Epithelial cell of prostate (primary cell): ENCODE measurements around the gene EPB41L3.

ENCODE experiments used
- DNase-seq: peaks from one replicate; pipeline ENCODE4 v3.0.0-alpha.2; 2011; ENCODE audit warnings: low read depth, low spot score
- H3K27ac ChIP-seq: fragments of 450-650 bp; 2 replicates; pipeline ENCODE4 v1.5.1; 2017; ENCODE audit warnings: mild to moderate bottlenecking

Gene EPB41L3

DNA sequence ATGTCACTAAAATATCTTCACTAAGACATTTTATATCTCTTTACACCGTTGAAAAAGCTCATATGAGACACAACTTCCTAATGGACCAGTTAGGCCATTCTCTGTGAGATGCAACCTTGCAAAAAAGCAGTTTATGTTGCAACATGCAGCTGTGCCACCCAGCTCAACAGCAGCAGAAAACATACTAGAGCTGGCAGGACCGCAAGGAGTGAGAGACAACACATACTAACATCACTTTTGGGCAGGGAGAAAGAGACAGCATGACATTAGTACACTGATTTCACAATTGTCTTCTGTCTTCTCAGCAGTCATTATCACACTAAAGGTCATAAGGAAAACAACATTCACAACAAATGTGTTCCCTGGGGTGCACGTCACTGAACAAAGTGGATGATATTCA lies 122.9 kb downstream of the EPB41L3 start:
- no peak for DNase-seq
- H3K27ac ChIP-seq: no peak overlapping the region

DNA sequence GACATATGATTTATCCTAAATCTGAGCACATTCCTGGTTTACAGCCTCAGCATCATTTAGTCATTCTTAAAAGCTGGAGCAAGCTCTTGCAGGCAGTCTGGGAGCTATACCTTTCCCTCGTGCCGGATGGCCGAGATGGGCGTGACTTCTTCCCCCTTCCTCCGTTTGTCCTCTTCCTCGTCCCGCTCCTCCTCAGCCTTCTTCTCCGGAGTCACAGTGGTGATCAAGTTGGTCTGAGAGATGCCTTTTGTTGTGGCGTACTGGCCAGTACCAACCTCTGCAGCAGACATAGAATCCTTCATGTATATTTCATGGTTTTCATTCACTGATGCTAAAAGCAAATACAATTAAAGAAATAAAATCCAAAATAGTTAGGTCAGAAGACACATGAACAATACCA lies 124.2 kb downstream of the EPB41L3 start:
- H3K27ac ChIP-seq: no peak overlapping the region
- no peak for DNase-seq

- DNase-seq: no peak
- H3K27ac ChIP-seq: no peak overlapping the region
Observed at GRCh38 chr18:5419030-5419429, 124.8 kb downstream of the EPB41L3 start.

DNA sequence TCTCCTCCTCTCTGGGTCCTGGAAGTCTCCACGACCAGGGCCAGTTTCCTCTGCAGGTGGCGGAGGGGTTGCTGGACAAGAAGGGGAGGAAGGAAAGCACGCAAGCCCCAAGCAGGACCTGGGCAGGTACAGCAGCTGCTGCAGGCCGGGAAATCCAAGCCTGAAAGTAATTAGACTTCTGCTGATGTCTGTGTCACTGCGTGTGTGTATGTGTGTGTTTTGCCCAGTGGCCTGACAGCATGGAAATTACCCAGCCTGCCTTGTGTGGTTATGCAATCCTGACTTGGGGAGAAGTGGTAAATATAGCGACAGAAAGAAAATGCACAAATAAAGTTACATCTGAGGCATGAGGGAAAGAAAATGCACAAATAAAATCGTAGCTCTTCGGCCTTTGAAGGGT lies 126.5 kb downstream of the EPB41L3 start:
- no peak overlapping the region for H3K27ac ChIP-seq
- DNase-seq: no peak

- H3K27ac ChIP-seq: no peak overlapping the region
- DNase-seq: no peak
Observed at GRCh38 chr18:5416112-5416511, 127.7 kb downstream of the EPB41L3 start.

GRCh38 chr18:5415665-5416064 lies 128.1 kb downstream of the EPB41L3 start:
- no peak overlapping the region for H3K27ac ChIP-seq
- DNase-seq: no peak

- DNase-seq: no peak
- H3K27ac ChIP-seq: no peak overlapping the region
Observed at GRCh38 chr18:5415031-5415430, 128.8 kb downstream of the EPB41L3 start.

GRCh38 chr18:5414546-5414945 lies 129.3 kb downstream of the EPB41L3 start:
- H3K27ac ChIP-seq: no peak overlapping the region
- DNase-seq: no peak

- H3K27ac ChIP-seq: no peak overlapping the region
- DNase-seq: no peak
Observed at GRCh38 chr18:5413447-5413846, 130.3 kb downstream of the EPB41L3 start.

DNA sequence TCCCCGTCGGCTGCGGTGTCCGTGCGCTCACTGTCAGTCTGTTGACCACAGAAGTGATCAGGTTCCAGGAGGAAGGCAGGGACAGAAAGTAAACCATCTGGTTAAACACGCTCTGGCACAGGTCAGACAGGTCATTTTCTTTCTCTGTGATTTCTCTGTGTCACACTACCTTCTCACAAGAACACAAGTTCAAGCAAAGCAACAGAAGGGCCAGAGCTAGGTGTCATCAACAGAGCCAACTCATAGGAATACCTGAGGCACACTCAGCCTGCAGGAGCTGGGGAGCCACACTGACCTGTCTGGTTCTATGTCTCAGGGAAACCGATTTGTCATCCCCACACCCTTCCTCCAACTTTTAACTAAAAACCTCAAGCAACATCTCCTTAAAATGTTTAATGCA lies 133.2 kb downstream of the EPB41L3 start:
- peak; percentile 31 for DNase-seq
- H3K27ac ChIP-seq: no peak overlapping the region

DNA sequence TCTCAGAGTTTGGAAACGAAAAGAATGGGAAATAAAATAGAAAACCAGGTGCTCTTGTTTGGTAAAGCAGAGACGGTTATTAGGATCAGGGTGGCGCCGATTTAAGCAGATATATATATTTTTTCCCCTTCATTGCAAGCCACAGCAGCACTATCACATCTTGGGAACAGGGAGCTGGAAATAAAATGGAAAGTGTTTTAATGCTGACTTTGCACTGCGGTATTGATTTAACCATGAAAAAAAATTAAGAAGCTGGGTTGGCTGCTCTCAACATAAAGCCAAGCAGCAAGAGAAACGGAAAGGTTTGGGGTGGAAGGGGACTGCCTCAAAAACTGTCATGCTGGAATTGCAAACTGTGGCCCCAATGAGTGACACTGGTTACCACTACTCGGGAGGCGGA lies 145.5 kb downstream of the EPB41L3 start:
- no peak overlapping the region for H3K27ac ChIP-seq
- DNase-seq: no peak

GRCh38 chr18:5397102-5397501 lies 146.7 kb downstream of the EPB41L3 start:
- no peak for DNase-seq

DNA sequence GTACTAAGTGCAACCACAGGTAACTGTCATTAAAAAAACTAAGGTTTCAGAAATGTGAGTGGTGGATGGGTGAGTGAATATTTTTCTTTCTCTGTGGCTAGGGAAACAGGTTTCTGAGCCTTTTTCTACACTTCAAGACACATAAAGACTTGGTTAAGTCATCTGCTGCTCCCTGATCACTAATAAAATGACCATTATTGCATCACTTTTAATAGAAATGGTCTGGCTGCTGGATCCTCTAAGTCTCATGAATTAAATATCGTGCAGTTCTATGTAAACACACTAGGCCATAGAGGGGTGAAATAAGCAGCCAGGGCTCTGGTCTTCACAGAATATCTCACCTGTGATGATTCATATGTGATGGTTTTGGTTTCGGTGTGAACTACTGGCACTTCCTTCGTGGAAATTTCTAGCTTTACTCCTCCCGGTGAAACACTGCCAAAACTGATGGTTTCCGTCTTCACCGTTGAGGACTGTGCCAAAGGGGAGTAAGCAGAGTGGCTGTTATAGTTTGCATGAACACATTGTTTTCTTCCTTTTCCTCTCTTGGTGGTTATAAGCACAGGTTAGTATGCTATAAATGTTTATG lies 147.8 kb downstream of the EPB41L3 start:
- no peak overlapping the region for H3K27ac ChIP-seq
- DNase-seq: no peak

More at GRCh38 chr18:5397102-5397501, 146.7 kb downstream of the EPB41L3 start:
- no peak overlapping the region for H3K27ac ChIP-seq

DNA sequence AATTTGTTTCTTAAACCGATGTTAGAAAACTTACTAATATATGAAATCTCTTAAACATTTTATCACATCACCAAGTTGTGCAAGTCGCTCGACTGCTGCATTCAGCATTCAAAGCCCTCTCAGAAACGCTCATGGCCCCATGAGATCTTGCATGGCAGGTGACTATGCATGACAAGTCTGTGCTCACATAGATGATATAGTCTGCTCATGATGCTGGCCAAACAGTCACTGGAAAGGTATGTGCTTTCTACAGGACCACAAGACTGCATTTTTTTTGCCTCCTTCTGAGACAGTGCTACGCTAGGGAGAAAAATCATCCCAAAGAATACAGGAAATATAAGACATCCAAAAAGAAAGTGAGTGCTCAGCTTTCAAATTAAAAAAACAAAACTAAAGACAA lies 150.0 kb downstream of the EPB41L3 start:
- H3K27ac ChIP-seq: no peak overlapping the region
- DNase-seq: no peak

GRCh38 chr18:5391409-5391808 lies 152.4 kb downstream of the EPB41L3 start:
- H3K27ac ChIP-seq: no peak overlapping the region
- no peak for DNase-seq

DNA sequence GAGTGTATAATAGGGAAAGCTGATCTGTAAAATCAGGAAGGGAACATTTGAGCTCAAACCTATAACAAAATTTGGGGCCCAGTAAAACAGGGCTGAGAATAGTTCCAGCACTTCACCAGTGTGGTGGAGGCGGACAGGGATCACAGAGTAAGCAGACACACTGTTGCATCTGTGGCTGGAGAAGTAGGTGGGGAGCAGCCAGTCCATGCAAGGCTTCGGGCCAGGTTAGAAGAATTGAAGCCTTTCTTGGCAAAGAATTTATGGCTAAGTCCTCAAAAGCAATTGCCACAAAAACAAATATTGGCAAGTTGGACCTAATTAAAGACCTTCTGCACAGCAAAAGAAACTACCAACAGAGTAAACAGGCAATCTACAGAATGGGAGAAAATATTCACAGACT lies 154.4 kb downstream of the EPB41L3 start:
- no peak overlapping the region for H3K27ac ChIP-seq
- no peak for DNase-seq

- H3K27ac ChIP-seq: no peak overlapping the region
- no peak for DNase-seq
Observed at GRCh38 chr18:5388896-5389295, 154.9 kb downstream of the EPB41L3 start.

- DNase-seq: no peak
- no peak overlapping the region for H3K27ac ChIP-seq
Observed at GRCh38 chr18:5380586-5380985, 163.2 kb downstream of the EPB41L3 start.

- DNase-seq: no peak
- no peak overlapping the region for H3K27ac ChIP-seq
Observed at GRCh38 chr18:5376986-5377385, 166.8 kb downstream of the EPB41L3 start.

- no peak for DNase-seq
- H3K27ac ChIP-seq: no peak overlapping the region
Observed at GRCh38 chr18:5370332-5370731, 173.5 kb downstream of the EPB41L3 start.

- DNase-seq: no peak
- no peak overlapping the region for H3K27ac ChIP-seq
Observed at GRCh38 chr18:5369513-5369912, 174.3 kb downstream of the EPB41L3 start.

- no peak for DNase-seq
- H3K27ac ChIP-seq: no peak overlapping the region
Observed at GRCh38 chr18:5365443-5365842, 178.4 kb downstream of the EPB41L3 start.

DNA sequence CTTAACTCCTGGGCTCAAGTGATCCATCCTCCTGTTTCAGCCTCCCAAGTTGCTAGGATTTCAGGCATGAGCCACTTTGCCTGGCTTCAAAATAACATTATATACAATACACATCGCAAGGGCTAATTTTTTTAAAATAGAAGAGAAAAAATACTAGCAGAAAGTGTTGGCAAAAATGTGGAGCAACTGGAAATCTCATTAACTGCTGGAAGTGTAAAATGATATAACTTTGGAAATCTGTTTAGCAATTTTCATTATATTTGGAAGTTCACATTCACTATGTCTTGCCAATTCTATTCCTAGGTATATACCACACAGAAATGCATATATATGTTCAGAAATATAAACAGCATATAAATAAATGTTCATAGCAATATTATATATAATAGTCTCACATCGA lies 193.2 kb downstream of the EPB41L3 start:
- DNase-seq: no peak
- no peak overlapping the region for H3K27ac ChIP-seq
